Esophagus (tissue), 2 donors: Measurements from ENCODE around the gene OXCT1. TPM values are rescaled to one million over a fixed set of nuclear protein-coding genes. Genes with fewer than 3 reads are reported as not detected.
"Not testable (repeated sequence)": the region's sequence is repeated elsewhere in the genome, so short reads cannot be mapped to it uniquely, and the experiment has no call there.

ENCODE experiments used
- H3K27ac ChIP-seq, 2 donors: one replicate each; pipeline ENCODE4 v1.5.1; 2013; ENCODE audit warnings: low read depth in 2 of 2, mild to moderate bottlenecking in 2 of 2, inconsistent platforms in 1 of 2, low read length in 1 of 2, moderate library complexity in 1 of 2
- H3K27me3 ChIP-seq, 2 donors: one replicate each; pipeline ENCODE4 v1.6.1; 2013; ENCODE audit warnings: low read length in 2 of 2, control low read depth in 1 of 2, mild to moderate bottlenecking in 1 of 2; ENCODE audit not compliant: insufficient read depth in 2 of 2, control insufficient read depth in 1 of 2
- H3K36me3 ChIP-seq, 2 donors: one replicate each; pipeline ENCODE4 v1.6.1; 2013; ENCODE audit warnings: low read length in 1 of 2; ENCODE audit not compliant: control insufficient read depth in 2 of 2, insufficient read depth in 2 of 2
- H3K4me1 ChIP-seq, 2 donors: one replicate each; pipeline ENCODE4 v1.6.1; 2013; ENCODE audit warnings: low read length in 1 of 2; ENCODE audit not compliant: control insufficient read depth in 2 of 2, insufficient read depth in 2 of 2
- H3K4me3 ChIP-seq, 2 donors: one replicate each; pipeline ENCODE4 v1.5.1; 2013; ENCODE audit warnings: low read length in 2 of 2, mild to moderate bottlenecking in 2 of 2, low read depth in 1 of 2, moderate library complexity in 1 of 2
- H3K9me3 ChIP-seq, 2 donors: one replicate each; pipeline ENCODE4 v1.6.1; 2013; ENCODE audit warnings: mild to moderate bottlenecking in 2 of 2, low read depth in 1 of 2, low read length in 1 of 2, moderate library complexity in 1 of 2; ENCODE audit not compliant: control insufficient read depth in 2 of 2, insufficient read depth in 1 of 2
- WGBS, 2 donors: extraction: QIAGEN DNeasy Blood & Tissue Kit; methylation state at CpG; one replicate each; pipeline ENCODE4 v1.1.7; 2013; 5-methylcytosine and 5-hydroxymethylcytosine counted together
- polyA plus RNA-seq, 2 donors: library from polyadenylated mRNA; stranded (reverse); fragments of 200-250 nt; gene quantifications; one replicate each; pipeline ENCODE4 v1.2.3, GENCODE V29; 2013
- donor health status: healthy with polysubstance abuse.
- donor health status: Bipolar disorder and iron deficiency.

Gene OXCT1
- polyA plus RNA-seq, 2 donors, result 11.4 to 28.6 TPM

GRCh38 chr5:41852293-41852692, 17.9 kb downstream of the OXCT1 start:
- Histone ChIP-seq H3K36me3 (peaks cover 13 to 17% of the 10 kb centered on the region in 2 donors), H3K27me3 (no peaks in the 10 kb centered on the region), H3K4me1 (no peaks in the 10 kb centered on the region), H3K27ac (no peak overlapping the region), H3K9me3 (no peaks in the 10 kb centered on the region), H3K4me3 (no peak overlapping the region)
- WGBS, 2 donors, result 90 to 96% methylated on average over 2 of the region's 2 CpGs

GRCh38 chr5:41851116-41851515, 19.1 kb downstream of the OXCT1 start:
- peaks cover 11 to 17% of the 10 kb centered on the region in 2 donors for H3K36me3 ChIP-seq
- WGBS, 2 donors, result 35 to 42% methylated on average over 1 of the region's 1 CpG

GRCh38 chr5:41848983-41849382, 21.2 kb downstream of the OXCT1 start:
- no peak overlapping the region for H3K27ac ChIP-seq
- no peaks in the 10 kb centered on the region for H3K27me3 ChIP-seq
- no peaks in the 10 kb centered on the region for H3K9me3 ChIP-seq
- H3K36me3 ChIP-seq, result peaks cover 12 to 17% of the 10 kb centered on the region in 2 donors
- 88 to 91% methylated on average over 6 of the region's 6 CpGs for WGBS, 2 donors
- H3K4me1 ChIP-seq, result no peaks in the 10 kb centered on the region
- no peak overlapping the region for H3K4me3 ChIP-seq

More at GRCh38 chr5:41851116-41851515, 19.1 kb downstream of the OXCT1 start:
- Histone ChIP-seq H3K27me3 (no peaks in the 10 kb centered on the region), H3K4me1 (no peaks in the 10 kb centered on the region), H3K27ac (no peak overlapping the region), H3K4me3 (no peak overlapping the region), H3K9me3 (no peaks in the 10 kb centered on the region)

- not testable (repeated sequence) for H3K4me3 ChIP-seq, H3K9me3 ChIP-seq, H3K4me1 ChIP-seq, H3K27me3 ChIP-seq, H3K27ac ChIP-seq
- WGBS, 2 donors, result 98% methylated on average over 1 of the region's 1 CpG
- H3K36me3 ChIP-seq, result peaks cover 9 to 11% of the 10 kb centered on the region in 2 donors
These were observed 24.5 kb downstream of the OXCT1 start for GRCh38 chr5:41845751-41846150.

- Histone ChIP-seq H3K4me1 (no peaks in the 10 kb centered on the region), H3K9me3 (no peaks in the 10 kb centered on the region), H3K27ac (no peak overlapping the region), H3K4me3 (no peak overlapping the region), H3K27me3 (no peaks in the 10 kb centered on the region), H3K36me3 (peaks cover 5 to 8% of the 10 kb centered on the region in 2 donors)
- 65 to 68% methylated on average over 3 of the region's 3 CpGs for WGBS, 2 donors
These were observed 25.7 kb downstream of the OXCT1 start for GRCh38 chr5:41844502-41844901.

GRCh38 chr5:41843456-41844370, 26.5 kb downstream of the OXCT1 start:
- no peaks in the 10 kb centered on the region for H3K27me3 ChIP-seq
- 40 to 47% methylated on average over 6 of the region's 6 CpGs for WGBS, 2 donors

GRCh38 chr5:41842777-41843176, 27.4 kb downstream of the OXCT1 start:
- Histone ChIP-seq H3K9me3 (no peaks in the 10 kb centered on the region), H3K4me3 (no peak overlapping the region), H3K36me3 (peaks cover 8 to 9% of the 10 kb centered on the region in 2 donors), H3K4me1 (no peaks in the 10 kb centered on the region), H3K27me3 (no peaks in the 10 kb centered on the region), H3K27ac (no peak overlapping the region)

More at GRCh38 chr5:41843456-41844370, 26.5 kb downstream of the OXCT1 start:
- peaks cover 6 to 7% of the 10 kb centered on the region in 2 donors for H3K36me3 ChIP-seq
- no peaks in the 10 kb centered on the region for H3K4me1 ChIP-seq
- no peaks in the 10 kb centered on the region for H3K9me3 ChIP-seq
- H3K4me3 ChIP-seq, result no peak overlapping the region
- no peak overlapping the region for H3K27ac ChIP-seq

GRCh38 chr5:41841325-41841724, 28.9 kb downstream of the OXCT1 start:
- H3K4me3 ChIP-seq, result no peak overlapping the region
- WGBS, 2 donors, result 79 to 86% methylated on average over 4 of the region's 4 CpGs
- H3K36me3 ChIP-seq, result peaks cover 9 to 11% of the 10 kb centered on the region in 2 donors
- no peak overlapping the region for H3K27ac ChIP-seq
- H3K27me3 ChIP-seq, result no peaks in the 10 kb centered on the region
- H3K9me3 ChIP-seq, result no peaks in the 10 kb centered on the region
- no peaks in the 10 kb centered on the region for H3K4me1 ChIP-seq

- Histone ChIP-seq H3K9me3 (no peaks in the 10 kb centered on the region), H3K36me3 (peaks cover 9 to 11% of the 10 kb centered on the region in 2 donors), H3K4me1 (no peaks in the 10 kb centered on the region), H3K27me3 (no peaks in the 10 kb centered on the region), H3K27ac (no peak overlapping the region), H3K4me3 (no peak overlapping the region)
- 82 to 95% methylated on average over 1 of the region's 1 CpG for WGBS, 2 donors
These were observed 30.0 kb downstream of the OXCT1 start for GRCh38 chr5:41840251-41840650.

- Histone ChIP-seq H3K4me1 (no peaks in the 10 kb centered on the region), H3K27ac (no peak overlapping the region), H3K36me3 (peaks cover 9% of the 10 kb centered on the region in 2 donors), H3K27me3 (no peaks in the 10 kb centered on the region), H3K9me3 (no peaks in the 10 kb centered on the region), H3K4me3 (no peak overlapping the region)
- 95 to 97% methylated on average over 3 of the region's 3 CpGs for WGBS, 2 donors
These were observed 32.4 kb downstream of the OXCT1 start for GRCh38 chr5:41837793-41838192.
